K562 (cell line): Measurements from ENCODE around the gene WWOX. TPM values are rescaled to one million over a fixed set of nuclear protein-coding genes. Genes with fewer than 3 reads are reported as not detected.

Experiments
- ATAC-seq: fragments of 200-7000 bp; cut with Tn5 transposase; 3 replicates; pipeline ENCODE4 v1.9.1; 2020; ENCODE audit warnings: moderate library complexity
- BruUV-seq: library from RNA; stranded (reverse); fragments of 400-500 nt; replicated peaks from 2 replicates; lab custom pipeline; 2021; lab: Mats Ljungman, UMichigan
- CTCF ChIA-PET: fragments of 300-600 bp; formaldehyde crosslinking; extraction: SDS; loops from one replicate; lab custom pipeline; 2021; ENCODE audit warnings: low intra/inter-chr PET ratio; lab: Yijun Ruan, JAX
- POLR2A ChIA-PET: fragments of 300-600, 350-650 bp; sonication (Branson Sonifier 250); formaldehyde crosslinking; extraction: SDS; loops from one replicate; lab custom pipeline; 2021; ENCODE audit warnings: antibody characterized with exemption, inconsistent platforms; lab: Yijun Ruan, JAX
- DNase-seq, 4 experiments: peaks; one replicate each; pipeline versions ENCODE4 v3.0.0 to v3.0.0-alpha.2; 2011 to 2018; ENCODE audit warnings: low spot score in 3 of 4, mixed read lengths in 3 of 4; ENCODE audit errors: extremely low read depth in 1 of 4
- FAIRE-seq: peaks from 2 replicates; lab custom pipeline; 2011; peaks lifted over from hg19 to GRCh38; lab: Jason Lieb, UNC
- H2AFZ ChIP-seq: 2 replicates; pipeline ENCODE4 v1.6.0; 2011; ENCODE audit warnings: low read depth, low read length, control low read depth, inconsistent platforms
- H3K27ac ChIP-seq: fragments of 200-600 bp; 3 replicates; pipeline ENCODE4 v1.8.0; 2011; ENCODE audit warnings: low read depth, mild to moderate bottlenecking, control low read depth, inconsistent platforms, low read length, moderate library complexity, mixed read lengths; ENCODE audit errors: extremely low read depth
- H3K27me3 ChIP-seq, 2 experiments: fragments of 300-600 bp in 1 of 2; 2 replicates in 1 of 2; 3 replicates in 1 of 2; pipeline versions ENCODE4 v1.6.0 to v1.8.0; 2011; ENCODE audit warnings: inconsistent platforms in 2 of 2, low read length in 2 of 2, mild to moderate bottlenecking in 1 of 2, mixed read lengths in 1 of 2, moderate library complexity in 1 of 2; ENCODE audit not compliant: control insufficient read depth in 2 of 2, insufficient read depth in 2 of 2
- H3K36me3 ChIP-seq: fragments of 300-600 bp; 3 replicates; pipeline ENCODE4 v1.8.0; 2011; ENCODE audit warnings: mild to moderate bottlenecking, low read length, inconsistent platforms; ENCODE audit not compliant: control insufficient read depth, insufficient read depth
- H3K4me1 ChIP-seq, 2 experiments: fragments of 200-600 bp in 1 of 2; replicated peaks in 1 of 2; 2 replicates in 1 of 2; 3 replicates in 1 of 2; pipeline versions ENCODE4 v1.5.1 to v1.8.0; 2011; ENCODE audit warnings: inconsistent platforms in 2 of 2, low read length in 2 of 2, mild to moderate bottlenecking in 1 of 2, mixed read lengths in 1 of 2, moderate library complexity in 1 of 2; ENCODE audit not compliant: control insufficient read depth in 2 of 2, insufficient read depth in 2 of 2
- H3K4me2 ChIP-seq: 2 replicates; pipeline ENCODE4 v1.6.1; 2011; ENCODE audit warnings: low read length, control low read depth, inconsistent platforms, mixed read lengths; ENCODE audit not compliant: insufficient read depth
- H3K4me3 ChIP-seq: fragments of 200-600 bp; sonication (generic), shearing (Covaris generic); 2 replicates; pipeline ENCODE4 v1.5.1; 2016; ENCODE audit warnings: control low read depth, inconsistent platforms
- H3K79me2 ChIP-seq: fragments of 200-600 bp; 3 replicates; pipeline ENCODE4 v1.8.0; 2011; ENCODE audit warnings: low read length, inconsistent platforms; ENCODE audit not compliant: control insufficient read depth, insufficient read depth
- H3K9ac ChIP-seq, 2 experiments: 2 replicates each; pipeline versions ENCODE4 v1.6.0 to v1.6.1; 2011; ENCODE audit warnings: low read depth in 2 of 2, low read length in 2 of 2, control low read depth in 1 of 2, inconsistent platforms in 1 of 2, mild to moderate bottlenecking in 1 of 2, mixed read lengths in 1 of 2; ENCODE audit not compliant: insufficient read depth in 1 of 2
- H3K9me1 ChIP-seq: one replicate; pipeline ENCODE4 v1.6.0; 2011; ENCODE audit warnings: inconsistent platforms, mild to moderate bottlenecking, low read length, moderate library complexity; ENCODE audit not compliant: control insufficient read depth, insufficient read depth
- H3K9me3 ChIP-seq: replicated peaks from 2 replicates; pipeline ENCODE4 v1.5.1; 2011; ENCODE audit warnings: low read depth, low read length, inconsistent platforms; ENCODE audit not compliant: control insufficient read depth, insufficient read depth
- H4K20me1 ChIP-seq: replicated peaks from 2 replicates; pipeline ENCODE4 v1.6.1; 2011; ENCODE audit warnings: low read length, inconsistent platforms, mixed read lengths; ENCODE audit not compliant: control insufficient read depth, insufficient read depth
- ARID4B ChIP-seq: sonication (generic); formaldehyde crosslinking; IDR thresholded peaks from 2 replicates; pipeline ENCODE4 v1.8.0; 2022; ENCODE audit warnings: mild to moderate bottlenecking, missing genetic modification reagents
- CBFB ChIP-seq: sonication (generic); formaldehyde crosslinking; IDR thresholded peaks from 2 replicates; pipeline ENCODE4 v1.4.0; 2020; ENCODE audit warnings: mild to moderate bottlenecking, missing genetic modification reagents
- ELK1 ChIP-seq: sonication (generic); formaldehyde crosslinking; IDR thresholded peaks from 2 replicates; pipeline ENCODE4 v1.8.1; 2022; ENCODE audit warnings: missing genetic modification reagents
- NKRF ChIP-seq: fragments of 450-650 bp; IDR thresholded peaks from 2 replicates; pipeline ENCODE4 v1.6.1; 2016; ENCODE audit warnings: borderline replicate concordance
- WGBS: fragments of 100-300 bp; shearing (Covaris generic); methylation state at CpG from one replicate; pipeline ENCODE4 v1.1.6; 2016; ENCODE audit warnings: low coverage, mixed read lengths; ENCODE audit not compliant: insufficient coverage; ENCODE audit errors: missing lambda C conversion rate; 5-methylcytosine and 5-hydroxymethylcytosine counted together
- in situ Hi-C: fragments of 300-500 bp; cut with MboI; formaldehyde crosslinking; loops from 4 replicates; pipeline ENCODE4 v1.15.0; 2018; ENCODE audit warnings: inconsistent platforms, mixed read lengths
- intact Hi-C: fragments of 100-400 bp; cut with micrococcal nuclease; formaldehyde crosslinking; loops from 2 replicates; pipeline ENCODE4 v1.14.2; 2022
- polyA plus RNA-seq, 8 experiments: library from polyadenylated mRNA; depleted of rRNA in 4 of 8; stranded (reverse) in 5 of 8; unstranded in 3 of 8; fragments of >200 nt; fragmentation: Nextera tagmentation in 2 of 8; fragmentation: Illumina TruSeq in 1 of 8; extraction: Ambion mirVana in 2 of 8; extraction: Trizol in 1 of 8; gene quantifications; 2 replicates each; pipeline versions ENCODE4 v1.2.1 to v1.2.3, GENCODE V29; 2011 to 2014; ENCODE audit warnings: inconsistent platforms in 1 of 8, missing spikeins in 1 of 8
- total RNA-seq, 7 experiments: library from RNA; depleted of rRNA in 6 of 7; stranded (reverse); fragments of >200 nt in 6 of 7; fragmentation: Illumina TruSeq in 2 of 7; extraction: Trizol in 2 of 7; gene quantifications; 2 replicates each; pipeline versions ENCODE4 v1.2.1 to v1.2.3, GENCODE V29; 2011 to 2021; ENCODE audit warnings: low replicate concordance in 1 of 7

The WWOX gene
- total and polyA plus RNA-seq, 9 of the 15 experiments (the other 6 are each of a cell fraction or from before 2014, with no cell fraction given) = 1.6 to 22.7 (median 8.1) TPM

GRCh38 chr16:78102122-78102660, 2.7 kb downstream of the WWOX start:
- Histone ChIP-seq H3K9me1 (no peaks in the 10 kb centered on the region), H3K9me3 (no peaks in the 10 kb centered on the region), H3K4me3 (no peak overlapping the region), H4K20me1 (no peaks in the 10 kb centered on the region), H3K4me2 (no peak overlapping the region), H3K79me2 (peaks cover 7% of the 10 kb centered on the region; the same call in 1 of the 3 replicates), H3K27ac (no peak overlapping the region), H3K9ac (no peak overlapping the region), H3K36me3 (no peaks in the 10 kb centered on the region; the same call in 2 of the 3 replicates), H2AFZ (no peak overlapping the region), H3K27me3 (no peaks in the 10 kb centered on the region), H3K4me1 (peaks cover 8 to 13% of the 10 kb centered on the region in 2 experiments; a peak in 4 of 5 replicates)
- ATAC-seq (no peak), FAIRE-seq (no peak), DNase-seq (no peak)
- POLR2A ChIA-PET = no interaction called here
- BruUV-seq = no TSS peak
- TF ChIP-seq NKRF (no peak), CBFB (CRISPR knock-in tag) (no peak), ARID4B (CRISPR knock-in tag) (no peak), ELK1 (no peak)
- 91% methylated on average over 5 of the region's 5 CpGs for WGBS
- CTCF ChIA-PET = no interaction called here
- intact Hi-C loops = no loop called here
- in situ Hi-C loops = no loop called here
